Hematopoietic multipotent progenitor cell treated with erythropoietin and hydrocortisone succinate and interleukin-3 and kit ligand, for 15 days (in vitro differentiated cells): ENCODE measurements around the gene FLAD1.
A peak's percentile ranks its signal among the peaks of the same experiment; 100 is the strongest.

Source experiments
- DNase-seq: peaks from one replicate; pipeline ENCODE4 v3.0.0-alpha.2; 2015; ENCODE audit warnings: low spot score

Gene FLAD1

DNA sequence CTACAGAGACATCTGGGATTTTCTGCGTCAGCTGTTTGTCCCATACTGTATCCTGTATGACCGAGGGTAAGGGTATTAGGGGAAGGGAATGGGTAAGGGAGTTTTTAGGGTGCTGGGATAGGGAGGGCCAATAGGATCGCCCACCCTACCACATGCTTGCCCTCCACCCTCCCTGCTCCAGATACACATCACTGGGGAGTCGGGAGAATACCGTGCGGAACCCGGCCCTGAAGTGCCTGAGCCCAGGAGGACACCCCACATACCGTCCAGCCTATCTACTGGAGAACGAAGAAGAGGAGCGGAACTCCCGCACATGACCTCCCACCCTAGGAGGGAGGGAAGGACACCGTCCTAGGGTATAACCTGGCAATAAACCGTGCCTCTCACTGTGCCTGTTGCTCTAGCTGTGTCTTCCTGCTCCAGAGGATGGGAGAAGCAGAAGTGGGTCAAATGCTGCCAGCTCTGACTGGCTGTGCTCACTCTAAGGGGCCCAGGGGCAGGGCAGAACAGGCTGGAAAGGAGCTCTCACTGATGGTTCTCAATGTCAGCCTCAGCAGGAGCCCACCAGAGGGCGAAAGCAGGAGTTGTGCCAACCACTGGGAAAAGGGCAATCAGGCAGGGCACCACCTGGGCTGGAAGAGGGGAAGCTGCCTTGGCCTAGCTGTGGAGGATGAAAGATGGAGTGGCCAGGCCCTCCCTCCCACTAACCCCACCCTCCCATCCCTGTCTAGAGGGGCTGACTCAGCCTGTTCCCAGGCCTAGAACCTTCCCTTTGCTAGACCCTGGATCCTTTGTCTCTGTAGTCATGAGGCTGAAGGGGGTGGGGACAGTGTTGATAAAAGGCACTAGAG, 9.8 kb downstream of the FLAD1 start:
- no peak for DNase-seq

DNA sequence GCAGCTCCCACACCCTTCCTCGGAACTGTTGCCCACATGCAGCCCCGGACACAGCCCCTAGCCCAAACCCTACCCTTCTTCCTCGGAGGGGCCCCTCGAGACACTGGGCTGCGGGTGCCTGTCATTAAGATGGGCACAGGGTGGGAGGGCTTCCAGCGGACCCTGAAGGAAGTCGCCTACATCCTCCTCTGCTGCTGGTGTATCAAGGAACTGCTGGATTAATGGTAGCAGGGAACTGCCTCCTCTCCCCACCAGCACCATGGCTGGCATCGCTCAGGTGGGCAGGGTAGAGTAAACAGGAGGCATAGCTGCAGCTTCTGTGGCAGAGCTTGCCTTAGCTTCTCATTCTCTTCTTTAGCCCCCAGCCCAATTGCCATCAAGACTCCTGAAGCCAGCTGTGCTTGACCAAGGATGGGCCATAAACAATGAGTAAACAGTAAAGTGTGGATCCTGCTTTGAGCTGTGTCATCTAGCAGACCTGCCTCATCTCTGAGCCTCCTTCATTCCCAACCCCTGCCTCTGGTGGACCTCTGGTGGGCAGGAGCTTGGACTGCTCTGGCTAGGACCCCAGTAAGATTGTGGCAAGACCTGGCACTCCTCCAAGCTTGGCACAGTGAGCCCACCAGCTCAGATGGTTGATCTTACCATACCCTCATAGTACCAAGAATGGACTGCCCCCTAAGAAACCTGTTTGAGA, 10.6 kb downstream of the FLAD1 start, which contains the start of gene LENEP:
LENEP (plus strand) TSS at position 15 of the 697 bp plus-strand sequence; CDS start at position 37, 22 bp downstream.
- DNase-seq = no peak

DNA sequence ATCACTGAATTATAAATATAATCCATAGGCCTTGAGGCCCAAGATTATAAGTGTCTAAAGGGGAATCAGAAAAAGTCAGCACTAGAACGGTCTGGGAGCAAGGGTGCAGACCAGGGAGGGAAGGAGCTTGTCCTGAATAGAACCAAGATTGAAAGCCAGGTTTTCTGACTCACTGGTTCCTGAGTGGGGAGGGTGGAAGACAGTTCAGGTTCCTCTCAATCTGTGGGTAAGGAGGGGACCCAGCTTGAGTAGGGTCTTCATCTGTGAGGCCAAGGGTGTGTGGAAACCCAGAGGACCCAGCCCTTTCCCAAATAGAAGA, 11.1 kb downstream of the FLAD1 start:
- DNase-seq = no peak

DNA sequence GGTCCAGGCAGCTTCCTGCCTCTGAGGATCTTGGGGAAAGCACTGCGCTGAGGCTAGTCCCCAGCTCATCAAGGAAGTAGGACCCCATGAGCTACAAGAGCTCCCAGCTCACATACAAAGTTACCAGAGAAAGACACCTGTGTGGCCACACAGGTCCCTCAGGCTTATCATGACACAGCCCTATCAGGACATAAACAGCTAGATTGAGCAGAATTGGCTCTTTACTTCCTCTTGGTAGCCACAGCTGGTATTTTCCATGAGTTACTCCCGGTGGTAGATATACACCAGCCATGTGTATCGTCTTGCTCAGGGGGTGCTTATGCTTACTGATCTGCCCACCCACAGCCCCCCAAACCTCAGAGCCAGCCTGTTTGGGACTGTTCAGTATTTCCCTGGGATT, 11.4 kb downstream of the FLAD1 start:
- DNase-seq = no peak

DNA sequence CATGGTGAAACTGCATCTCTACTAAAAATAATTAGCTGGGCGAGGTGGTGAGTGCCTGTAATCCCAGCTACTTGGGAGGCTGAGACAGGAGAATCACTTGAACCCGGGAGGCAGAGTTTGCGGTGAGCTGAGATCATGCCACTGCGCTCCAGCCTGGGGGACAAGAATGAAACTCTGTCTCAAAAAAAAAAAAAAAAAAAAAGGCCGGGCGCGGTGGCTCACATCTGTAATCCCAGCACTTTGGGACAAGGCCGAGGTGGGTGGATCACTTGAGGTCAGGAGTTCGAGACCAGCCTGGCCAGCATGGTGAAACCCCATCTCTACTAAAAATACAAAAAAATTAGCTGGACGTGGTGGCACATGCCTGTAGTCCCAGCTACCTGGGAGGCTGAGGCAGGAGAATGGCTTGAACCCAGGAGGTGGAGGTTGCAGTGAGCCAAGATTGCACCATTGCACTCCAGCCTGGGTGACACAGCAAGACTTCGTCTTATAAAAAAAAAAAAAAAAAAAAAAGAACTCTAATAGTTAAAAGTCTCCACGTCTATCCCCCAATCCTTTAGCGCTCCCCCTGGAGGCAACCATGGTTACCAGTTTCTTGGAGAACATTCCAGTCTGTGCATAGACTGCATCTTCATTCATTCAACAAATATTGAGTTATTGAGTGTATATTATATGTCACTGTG, 12.3 kb downstream of the FLAD1 start:
- peak; percentile 72 for DNase-seq

DNA sequence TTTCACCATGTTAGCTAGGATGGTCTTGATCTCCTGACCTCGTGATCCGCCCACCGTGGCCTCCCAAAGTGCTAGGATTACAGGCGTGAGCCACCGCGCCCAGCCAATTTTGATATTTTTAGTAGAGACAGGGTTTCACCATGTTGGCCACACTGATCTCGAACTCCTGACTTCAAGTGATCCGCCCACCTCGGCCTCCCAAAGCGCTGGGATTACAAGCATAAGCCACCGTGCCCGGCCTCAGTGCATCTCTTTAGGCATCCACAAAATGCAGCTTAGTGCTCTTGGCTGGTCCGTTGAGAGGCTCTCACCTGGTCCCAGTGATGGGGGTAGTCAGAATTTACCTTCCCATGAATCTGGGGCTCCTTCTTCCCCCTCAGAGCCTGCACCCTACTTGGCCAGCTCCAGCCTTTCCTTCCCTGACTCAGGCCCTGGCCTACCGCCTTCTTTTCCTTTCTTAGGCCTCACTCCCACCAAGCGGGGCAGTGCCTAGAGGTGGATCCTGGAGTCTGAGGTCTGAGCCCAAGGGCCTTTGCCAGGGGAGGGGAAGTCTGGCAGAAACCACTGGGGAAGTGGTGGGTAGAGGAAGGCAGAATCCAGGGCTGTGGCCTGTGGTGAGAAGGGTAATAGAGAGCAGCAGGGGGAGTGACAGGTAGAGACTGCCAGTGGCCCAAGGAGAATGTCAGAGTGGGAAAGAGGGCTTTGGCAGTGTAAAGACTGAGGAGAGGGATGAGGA, 14.0 kb downstream of the FLAD1 start:
- DNase-seq = no peak

DNA sequence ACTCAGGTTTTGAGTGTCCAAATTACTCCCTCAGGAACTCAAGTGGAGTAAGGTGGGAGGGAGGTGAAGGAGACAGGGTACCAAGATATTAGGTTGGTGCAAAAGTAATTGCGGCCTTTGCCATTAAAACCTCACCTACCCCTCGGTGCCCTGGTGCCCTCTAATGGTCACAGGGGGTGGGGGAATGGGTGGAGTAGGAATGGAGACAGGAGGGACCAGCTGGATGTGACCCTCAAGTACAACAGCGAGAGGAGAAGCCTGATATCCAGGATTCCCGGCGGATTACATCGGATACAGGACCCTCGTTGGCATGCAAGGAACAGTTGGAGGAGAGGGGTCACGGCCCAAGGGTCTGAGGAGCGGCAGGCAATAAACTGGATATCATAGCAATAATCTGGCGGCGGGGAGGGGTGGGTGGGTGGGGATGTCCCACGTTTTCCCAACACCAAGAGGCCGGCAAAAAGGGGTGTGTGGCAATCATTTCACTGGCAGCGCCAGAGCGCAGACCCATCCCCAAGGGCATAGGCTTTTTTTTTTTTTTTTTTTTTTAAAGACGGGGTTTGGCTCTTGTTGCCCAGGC, 15.1 kb downstream of the FLAD1 start:
- no peak for DNase-seq

DNA sequence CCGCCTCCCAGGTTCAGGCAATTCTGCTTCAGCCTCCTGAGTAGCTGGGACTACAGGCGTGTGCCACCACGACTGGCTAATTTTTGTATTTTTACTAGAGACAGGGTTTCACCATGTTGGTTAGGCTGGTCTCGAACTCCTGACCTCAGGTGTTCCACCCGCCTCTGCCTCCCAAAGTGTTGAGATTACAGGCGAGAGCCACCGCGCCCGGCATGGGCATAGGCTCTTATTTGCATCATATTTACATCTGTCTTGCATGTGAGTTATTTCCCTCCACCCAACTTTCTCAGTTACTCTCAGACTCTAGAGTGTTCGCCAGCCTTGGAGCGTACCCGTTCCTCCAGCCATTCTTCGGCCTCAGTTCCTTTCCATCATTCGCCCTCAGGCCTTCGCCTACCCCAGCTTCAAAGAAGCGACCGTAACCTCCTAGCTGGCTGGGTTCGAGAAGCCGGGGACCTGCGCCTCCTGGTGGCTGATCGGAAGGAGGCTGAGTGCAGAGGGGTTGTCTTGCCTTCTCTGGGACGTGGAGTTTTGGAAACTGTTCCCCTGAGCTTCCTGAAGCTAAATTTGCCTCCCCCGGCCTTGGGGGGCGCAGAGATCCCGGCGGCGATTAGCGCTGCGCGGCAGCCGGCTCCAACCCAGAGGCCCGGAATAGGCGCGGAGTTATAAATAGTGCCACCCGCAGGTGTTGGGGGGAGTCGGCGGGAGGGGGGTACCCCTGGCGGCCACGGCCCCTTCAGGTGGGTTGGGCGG, 15.8 kb downstream of the FLAD1 start:
- DNase-seq = peak; percentile 78

DNA sequence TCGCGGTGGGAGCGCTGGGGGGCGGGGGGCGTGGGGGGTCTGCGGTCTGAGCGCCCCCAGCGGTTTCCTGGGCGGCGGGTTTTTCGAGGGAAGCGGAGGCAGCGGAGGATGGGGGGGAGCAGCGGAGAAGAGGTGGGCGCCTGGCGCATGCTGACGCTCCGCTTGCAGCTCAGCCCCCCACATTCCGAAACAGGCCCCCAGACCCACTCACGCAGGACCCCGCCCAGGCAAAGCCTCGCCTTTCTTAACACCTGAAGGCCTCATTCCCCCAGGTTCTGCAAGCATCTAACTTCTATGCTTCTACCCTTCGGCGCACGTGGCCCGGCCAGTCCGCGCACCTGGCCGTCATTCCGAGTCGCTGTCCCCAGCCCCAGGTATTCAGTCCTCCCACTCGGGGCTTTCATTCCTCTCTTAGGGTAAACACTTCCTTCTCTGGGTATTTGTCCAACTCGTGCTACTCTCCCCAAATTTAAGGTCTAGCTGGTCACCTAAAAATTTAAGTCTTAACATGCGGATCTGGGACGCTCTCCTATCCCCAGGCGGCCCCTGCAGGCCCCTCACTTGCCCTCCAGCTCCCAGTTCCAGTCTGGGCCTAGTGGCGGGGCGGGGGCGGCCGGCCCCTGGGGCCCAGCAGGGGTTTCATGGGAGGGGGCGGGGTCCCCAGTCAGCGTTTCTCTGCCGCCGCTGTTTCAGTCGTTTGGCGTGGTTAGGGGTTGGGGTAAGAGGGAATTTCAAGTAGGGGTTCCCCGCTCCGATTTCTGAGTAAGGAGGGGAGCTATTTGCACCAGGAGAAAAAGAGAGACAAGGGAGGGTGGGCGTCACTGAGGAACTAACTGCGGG, 16.6 kb downstream of the FLAD1 start:
- no peak for DNase-seq

DNA sequence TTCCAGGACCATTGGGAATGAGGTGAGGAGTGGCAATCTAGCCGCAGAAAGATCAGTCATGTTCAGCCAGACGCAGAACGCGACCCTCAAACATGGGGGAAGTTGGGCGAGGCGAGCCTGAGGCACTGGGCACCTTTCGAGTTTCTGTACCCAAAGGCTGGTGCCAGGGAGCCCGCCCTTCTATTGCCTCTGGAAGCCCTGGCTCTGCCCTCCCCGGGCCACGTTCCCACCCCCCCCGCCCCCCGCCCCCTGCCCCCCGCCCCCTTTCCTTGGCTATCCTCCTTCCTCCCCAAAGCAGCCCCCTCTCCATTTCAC, 17.2 kb downstream of the FLAD1 start:
- no peak for DNase-seq

DNA sequence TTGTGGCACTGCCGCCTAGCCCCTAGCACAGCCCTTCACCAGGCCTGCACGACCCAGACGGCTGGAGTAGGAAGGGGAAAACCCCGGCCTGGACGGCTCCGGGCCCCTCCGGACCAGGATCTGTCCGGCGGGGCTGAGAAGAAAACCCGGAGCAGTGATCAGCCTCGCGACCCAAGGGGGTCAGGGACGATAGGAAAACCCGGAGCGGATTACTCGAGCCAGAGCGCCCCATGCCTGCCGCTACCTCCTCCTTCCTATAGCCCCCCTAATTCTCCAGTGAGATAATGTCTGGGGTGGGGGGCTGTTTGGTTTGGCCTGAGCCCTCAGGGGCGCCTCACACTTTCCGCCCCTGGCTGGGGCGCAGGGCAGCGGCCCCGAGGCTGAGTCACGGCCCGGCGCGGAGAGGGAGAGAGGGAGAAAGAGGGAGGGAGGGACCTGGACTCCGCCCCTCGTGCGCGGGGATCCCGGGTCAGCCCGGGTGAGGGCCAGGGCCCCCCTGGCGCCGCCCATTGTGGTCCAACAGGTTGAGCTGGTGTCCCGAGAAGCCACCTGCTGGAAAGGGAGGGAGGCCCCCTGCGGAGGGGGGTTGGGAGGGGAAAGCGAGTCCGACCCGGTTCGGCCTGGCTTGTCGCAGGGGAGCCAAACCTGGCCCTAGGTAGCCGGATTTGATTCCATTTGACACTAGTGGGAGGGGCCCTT, 17.7 kb downstream of the FLAD1 start:
- peak; percentile 72 for DNase-seq

DNA sequence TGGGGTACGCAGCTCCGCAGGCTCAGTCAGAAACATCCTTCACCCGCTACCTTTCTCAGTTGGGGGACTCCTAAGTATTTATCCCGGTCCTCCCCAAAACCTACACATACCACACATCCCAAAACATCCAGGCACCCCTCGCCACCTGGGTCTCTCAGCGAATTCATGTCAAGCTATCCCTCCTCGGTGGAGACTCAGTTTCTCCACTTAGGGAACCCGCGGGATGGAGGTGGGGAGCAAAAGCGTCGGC, 18.2 kb downstream of the FLAD1 start:
- no peak for DNase-seq

DNA sequence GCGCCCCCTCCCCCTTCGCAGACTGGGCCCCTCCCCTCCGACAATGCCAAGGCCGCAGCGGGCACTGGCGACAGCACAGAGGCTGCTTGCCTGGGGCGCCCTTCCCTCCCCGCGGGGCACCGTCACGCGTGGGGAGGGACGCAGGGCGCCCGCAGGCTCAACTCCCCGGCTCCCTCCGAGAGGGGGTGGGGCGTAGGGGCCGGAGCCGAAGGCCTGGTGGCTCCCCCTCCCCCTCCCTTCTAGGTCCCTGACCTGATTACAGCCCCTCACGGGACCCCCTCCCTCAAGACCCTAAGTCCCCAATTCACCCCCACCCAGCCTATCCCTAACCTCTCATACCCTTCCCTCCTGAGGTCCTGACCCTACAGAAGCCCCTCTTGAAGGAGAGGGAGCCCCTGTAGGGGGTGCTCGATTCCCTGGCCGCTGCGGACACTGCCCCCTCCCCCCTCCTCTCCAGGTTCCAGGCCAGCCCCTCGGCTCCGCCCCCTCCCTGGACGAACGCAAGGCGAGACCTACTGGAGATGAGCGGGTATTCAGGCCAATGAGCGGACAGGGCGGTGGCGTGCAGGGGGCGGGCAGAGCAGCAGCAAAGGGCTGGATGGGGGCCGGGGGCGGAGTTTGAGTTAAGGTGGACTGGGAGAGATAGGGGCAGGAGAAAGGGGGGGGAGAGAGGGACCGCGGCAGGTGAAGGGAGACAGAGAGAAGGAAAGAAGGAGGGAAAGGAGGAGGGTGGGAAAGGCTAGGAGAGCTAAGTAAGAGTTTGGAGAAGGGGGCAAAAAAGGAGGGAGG, 18.7 kb downstream of the FLAD1 start:
- peak; percentile 96 for DNase-seq

DNA sequence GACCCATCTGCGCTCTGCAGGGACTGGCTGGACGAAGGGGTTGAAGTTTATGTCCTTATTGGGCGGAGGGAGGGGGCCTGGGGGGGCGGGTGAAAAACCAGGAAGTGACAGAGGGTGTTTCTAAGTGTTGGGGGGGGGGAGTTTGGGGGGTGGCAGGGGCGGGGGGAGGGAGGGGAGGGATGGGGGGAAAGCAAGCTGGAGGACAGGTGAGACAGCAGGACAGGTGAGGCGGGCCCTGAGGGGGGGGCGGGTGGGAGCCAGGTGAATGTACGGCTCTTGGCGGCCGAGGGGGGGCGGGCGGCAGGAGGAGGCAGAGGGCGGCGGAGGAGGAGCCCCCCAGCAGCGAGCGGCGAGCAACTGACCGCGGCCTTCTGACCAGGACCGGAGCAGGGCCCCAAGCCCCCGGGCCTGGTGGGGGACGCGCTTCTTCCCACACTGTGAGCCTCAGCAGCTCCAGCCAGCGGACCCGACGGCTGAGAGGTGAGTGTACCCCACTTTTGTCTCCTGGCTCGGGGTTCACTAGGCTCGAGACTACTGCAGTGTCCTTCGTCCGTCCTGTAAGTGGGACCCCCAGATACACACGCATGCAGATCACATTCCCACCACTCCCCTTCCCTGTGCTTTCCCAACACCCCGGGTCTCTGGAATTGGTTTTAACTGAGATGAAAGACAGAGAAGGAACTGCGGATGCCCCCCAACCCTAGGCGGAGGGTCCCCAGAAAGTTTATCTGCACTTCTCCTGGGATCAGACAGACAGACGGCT, 19.5 kb downstream of the FLAD1 start, which contains the start of gene ZBTB7B:
ZBTB7B (plus strand) TSS at position 339 of the 763 bp plus-strand sequence. CDS start 11,859 bp downstream, outside the sequence.
- no peak for DNase-seq

DNA sequence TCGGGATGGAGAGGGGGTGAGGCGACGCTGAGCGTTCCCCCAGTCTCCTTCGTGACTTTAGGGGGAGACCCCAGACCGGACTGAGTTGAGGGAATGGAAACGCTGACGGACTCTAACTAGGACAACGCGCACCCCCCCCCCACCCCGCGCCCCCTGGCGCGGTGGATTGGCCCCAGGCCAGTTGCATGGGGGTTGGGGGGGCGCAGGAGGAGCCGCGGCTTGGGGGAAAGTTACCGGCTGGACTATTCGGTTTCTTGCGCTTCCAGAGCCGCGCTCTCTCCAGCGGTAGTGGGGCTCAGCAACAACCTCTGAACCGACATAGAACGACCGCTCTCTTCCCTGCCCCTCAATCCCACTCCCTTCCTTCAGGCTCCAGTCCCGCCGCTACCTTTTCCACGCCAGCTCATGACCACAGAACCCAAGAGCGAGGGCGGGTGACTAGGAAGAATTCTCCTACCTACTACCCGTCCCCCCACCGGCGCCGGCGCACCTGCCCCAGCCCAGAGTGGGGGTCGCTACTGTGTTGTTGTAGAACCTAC, 20.2 kb downstream of the FLAD1 start:
- DNase-seq = no peak

DNA sequence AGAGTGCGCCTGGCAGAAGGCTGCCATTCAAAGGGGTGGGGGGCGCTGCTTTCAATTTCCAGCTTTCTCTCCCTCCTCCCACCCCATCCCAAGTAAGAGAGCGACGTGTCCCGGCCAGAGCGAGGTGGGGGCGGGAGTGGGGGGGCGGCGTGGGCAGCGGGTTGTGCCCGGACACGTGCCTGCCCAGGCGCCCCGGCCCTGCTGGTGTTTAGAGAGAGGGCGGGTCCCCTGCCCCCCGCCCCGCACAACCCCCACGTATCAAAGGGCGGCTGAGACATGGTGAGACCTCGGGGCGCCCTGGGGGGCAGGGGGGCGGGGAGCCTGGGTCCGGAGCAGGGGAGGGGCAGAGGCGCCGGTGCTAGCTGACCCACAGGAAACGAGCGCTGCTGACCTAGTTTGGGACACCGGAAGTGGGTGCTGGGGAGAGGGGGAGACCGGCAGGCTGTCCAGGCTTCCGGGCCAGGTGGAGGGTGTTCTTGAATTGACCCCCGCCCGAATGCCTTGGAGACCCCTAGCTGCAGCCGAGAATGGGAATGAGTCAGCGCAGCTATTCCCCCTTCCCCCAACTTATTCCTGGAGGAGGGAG, 20.7 kb downstream of the FLAD1 start:
- no peak for DNase-seq

DNA sequence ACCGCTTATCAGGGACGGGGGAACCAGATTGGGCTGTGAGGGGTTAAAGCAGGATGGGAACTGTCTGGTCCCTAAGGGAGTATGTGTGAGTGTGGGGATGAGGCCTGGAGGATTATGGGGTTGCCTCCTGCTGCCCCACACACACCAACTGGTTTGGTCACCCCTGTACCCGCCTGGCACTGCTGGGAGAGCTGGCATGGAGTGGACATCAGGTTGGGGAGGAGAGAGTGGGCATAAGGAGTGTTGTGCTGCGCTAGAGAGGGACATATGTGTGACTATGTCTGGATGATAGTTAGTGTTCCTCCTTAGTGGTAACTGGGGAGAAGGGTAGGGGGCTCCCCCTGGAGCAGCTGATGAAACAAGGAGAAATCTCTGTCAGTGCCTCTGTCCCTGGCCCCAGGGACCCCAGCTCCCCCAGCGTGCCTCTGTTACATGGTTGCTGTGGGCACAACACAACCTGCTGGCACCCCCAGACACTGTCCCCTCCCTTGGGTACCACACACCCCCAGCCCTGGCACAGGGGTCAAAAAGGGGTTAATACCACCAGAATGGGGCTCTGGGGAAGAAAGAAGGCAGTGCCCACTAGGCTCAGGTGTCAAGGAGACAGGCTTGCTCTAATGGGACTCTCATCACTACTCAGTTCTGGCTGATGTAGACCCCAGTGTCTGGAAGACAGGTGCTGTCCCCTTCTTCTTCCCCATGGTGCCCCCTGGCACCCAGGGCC, 21.4 kb downstream of the FLAD1 start:
- DNase-seq = no peak
